SU-DHL-6 (cell line): ENCODE measurements around the gene RAD51B.

Experiments
- EZH2phosphoT487 ChIP-seq: fragments of 200-600 bp; sonication (generic), shearing (Covaris generic); conservative IDR thresholded peaks from 2 replicates; pipeline ENCODE4 v1.6.1; 2018; ENCODE audit warnings: mild to moderate bottlenecking, antibody characterized with exemption, low read length, moderate library complexity, mixed read lengths
- TF ChIP-seq, protein P1 (sequence below): fragments of 200-600 bp; sonication (generic); IDR thresholded peaks from one replicate; pipeline ENCODE4 v1.5.1; 2017; ENCODE audit warnings: antibody characterized with exemption, mild to moderate bottlenecking, low read length, moderate library complexity; ENCODE audit not compliant: insufficient read depth, poor library complexity, severe bottlenecking

- TF ChIP-seq, protein P1, sequence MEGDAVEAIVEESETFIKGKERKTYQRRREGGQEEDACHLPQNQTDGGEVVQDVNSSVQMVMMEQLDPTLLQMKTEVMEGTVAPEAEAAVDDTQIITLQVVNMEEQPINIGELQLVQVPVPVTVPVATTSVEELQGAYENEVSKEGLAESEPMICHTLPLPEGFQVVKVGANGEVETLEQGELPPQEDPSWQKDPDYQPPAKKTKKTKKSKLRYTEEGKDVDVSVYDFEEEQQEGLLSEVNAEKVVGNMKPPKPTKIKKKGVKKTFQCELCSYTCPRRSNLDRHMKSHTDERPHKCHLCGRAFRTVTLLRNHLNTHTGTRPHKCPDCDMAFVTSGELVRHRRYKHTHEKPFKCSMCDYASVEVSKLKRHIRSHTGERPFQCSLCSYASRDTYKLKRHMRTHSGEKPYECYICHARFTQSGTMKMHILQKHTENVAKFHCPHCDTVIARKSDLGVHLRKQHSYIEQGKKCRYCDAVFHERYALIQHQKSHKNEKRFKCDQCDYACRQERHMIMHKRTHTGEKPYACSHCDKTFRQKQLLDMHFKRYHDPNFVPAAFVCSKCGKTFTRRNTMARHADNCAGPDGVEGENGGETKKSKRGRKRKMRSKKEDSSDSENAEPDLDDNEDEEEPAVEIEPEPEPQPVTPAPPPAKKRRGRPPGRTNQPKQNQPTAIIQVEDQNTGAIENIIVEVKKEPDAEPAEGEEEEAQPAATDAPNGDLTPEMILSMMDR, result no peak
- no peak for TF ChIP-seq EZH2phosphoT487
These were observed 216.6 kb downstream of the RAD51B start for GRCh38 chr14:68036202-68036601.
